Measurements from ENCODE around the gene ISOC2.

- TF ChIP-seq CTCF (IDR thresholded peaks at IDR 0.05; ENCODE audit: insufficient read depth, low read length, poor library complexity, severe bottlenecking) (no peak), EZH2phosphoT487 (conservative IDR thresholded peaks at IDR 0.05; ENCODE audit: low read length) (no peak)
Observed at GRCh38 chr19:55493645-55494171, 32.3 kb upstream of the ISOC2 start.

Measured in SU-DHL-6 (cell line).